ENCODE results near the gene LAD1. TPM values are rescaled to one million over a fixed set of nuclear protein-coding genes. Genes with fewer than 3 reads are reported as not detected.

Gene LAD1
- total and polyA plus RNA-seq, 2 of the 13 experiments (the other 11 are each of a cell fraction or from before 2014, with no cell fraction given): 10.8 to 65.6 TPM

DNA sequence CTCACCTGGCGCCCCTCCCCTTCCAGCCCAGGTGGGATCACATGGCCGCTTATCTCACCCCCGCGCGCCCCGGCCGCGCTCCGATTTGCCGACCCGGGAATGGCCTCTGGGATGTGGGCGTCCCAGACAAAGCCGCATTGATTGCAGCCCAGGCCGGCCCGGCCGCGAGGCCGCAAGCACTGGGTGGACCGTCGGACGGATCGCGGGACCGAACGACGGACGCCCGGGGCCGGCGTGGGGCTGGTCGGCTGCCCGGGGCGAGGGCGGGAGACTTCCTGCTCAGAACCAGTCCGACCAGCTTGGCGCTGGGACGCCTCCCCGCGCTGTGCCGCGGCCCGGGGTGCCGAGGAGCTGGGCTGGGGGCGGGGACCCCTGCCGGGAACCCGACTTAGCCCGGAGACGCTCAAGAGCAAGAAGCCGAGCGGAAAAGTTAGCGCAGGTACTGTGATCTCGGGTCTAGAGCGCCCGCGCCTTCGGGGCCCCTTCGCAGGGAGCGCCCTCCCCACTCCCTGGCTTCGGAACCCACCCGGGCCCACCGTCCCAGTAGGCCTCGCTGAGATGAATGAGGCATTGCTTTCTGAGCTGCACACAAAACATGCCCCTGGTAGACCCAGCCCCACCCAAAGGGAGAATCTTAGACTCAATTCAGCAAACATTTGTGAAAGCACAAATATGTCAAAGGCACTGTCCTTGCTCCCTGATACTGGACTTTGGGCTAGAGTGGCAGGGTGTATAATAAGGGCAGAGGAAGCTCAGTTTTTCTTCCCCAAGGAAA is 415 bp upstream of the LAD1 start (continued):
- TF ChIP-seq, protein P1, sequence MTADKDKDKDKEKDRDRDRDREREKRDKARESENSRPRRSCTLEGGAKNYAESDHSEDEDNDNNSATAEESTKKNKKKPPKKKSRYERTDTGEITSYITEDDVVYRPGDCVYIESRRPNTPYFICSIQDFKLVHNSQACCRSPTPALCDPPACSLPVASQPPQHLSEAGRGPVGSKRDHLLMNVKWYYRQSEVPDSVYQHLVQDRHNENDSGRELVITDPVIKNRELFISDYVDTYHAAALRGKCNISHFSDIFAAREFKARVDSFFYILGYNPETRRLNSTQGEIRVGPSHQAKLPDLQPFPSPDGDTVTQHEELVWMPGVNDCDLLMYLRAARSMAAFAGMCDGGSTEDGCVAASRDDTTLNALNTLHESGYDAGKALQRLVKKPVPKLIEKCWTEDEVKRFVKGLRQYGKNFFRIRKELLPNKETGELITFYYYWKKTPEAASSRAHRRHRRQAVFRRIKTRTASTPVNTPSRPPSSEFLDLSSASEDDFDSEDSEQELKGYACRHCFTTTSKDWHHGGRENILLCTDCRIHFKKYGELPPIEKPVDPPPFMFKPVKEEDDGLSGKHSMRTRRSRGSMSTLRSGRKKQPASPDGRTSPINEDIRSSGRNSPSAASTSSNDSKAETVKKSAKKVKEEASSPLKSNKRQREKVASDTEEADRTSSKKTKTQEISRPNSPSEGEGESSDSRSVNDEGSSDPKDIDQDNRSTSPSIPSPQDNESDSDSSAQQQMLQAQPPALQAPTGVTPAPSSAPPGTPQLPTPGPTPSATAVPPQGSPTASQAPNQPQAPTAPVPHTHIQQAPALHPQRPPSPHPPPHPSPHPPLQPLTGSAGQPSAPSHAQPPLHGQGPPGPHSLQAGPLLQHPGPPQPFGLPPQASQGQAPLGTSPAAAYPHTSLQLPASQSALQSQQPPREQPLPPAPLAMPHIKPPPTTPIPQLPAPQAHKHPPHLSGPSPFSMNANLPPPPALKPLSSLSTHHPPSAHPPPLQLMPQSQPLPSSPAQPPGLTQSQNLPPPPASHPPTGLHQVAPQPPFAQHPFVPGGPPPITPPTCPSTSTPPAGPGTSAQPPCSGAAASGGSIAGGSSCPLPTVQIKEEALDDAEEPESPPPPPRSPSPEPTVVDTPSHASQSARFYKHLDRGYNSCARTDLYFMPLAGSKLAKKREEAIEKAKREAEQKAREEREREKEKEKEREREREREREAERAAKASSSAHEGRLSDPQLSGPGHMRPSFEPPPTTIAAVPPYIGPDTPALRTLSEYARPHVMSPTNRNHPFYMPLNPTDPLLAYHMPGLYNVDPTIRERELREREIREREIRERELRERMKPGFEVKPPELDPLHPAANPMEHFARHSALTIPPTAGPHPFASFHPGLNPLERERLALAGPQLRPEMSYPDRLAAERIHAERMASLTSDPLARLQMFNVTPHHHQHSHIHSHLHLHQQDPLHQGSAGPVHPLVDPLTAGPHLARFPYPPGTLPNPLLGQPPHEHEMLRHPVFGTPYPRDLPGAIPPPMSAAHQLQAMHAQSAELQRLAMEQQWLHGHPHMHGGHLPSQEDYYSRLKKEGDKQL (CRISPR knock-in tag; IDR thresholded peaks at IDR 0.05; ENCODE audit: low read depth): no peak
- TF ChIP-seq, protein P2, sequence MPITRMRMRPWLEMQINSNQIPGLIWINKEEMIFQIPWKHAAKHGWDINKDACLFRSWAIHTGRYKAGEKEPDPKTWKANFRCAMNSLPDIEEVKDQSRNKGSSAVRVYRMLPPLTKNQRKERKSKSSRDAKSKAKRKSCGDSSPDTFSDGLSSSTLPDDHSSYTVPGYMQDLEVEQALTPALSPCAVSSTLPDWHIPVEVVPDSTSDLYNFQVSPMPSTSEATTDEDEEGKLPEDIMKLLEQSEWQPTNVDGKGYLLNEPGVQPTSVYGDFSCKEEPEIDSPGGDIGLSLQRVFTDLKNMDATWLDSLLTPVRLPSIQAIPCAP (CRISPR knock-in tag; IDR thresholded peaks at IDR 0.05; ENCODE audit: low read depth): no peak
- TF ChIP-seq ZFY (CRISPR knock-in tag; IDR thresholded peaks at IDR 0.05) (peak; percentile 89), ZC3H4 (CRISPR knock-in tag; IDR thresholded peaks at IDR 0.05; ENCODE audit: borderline replicate concordance) (no peak), ZNF547 (CRISPR knock-in tag; IDR thresholded peaks at IDR 0.05) (peak; percentile 85; the same call in 1 of the 2 replicates), ZBTB21 (CRISPR knock-in tag; IDR thresholded peaks at IDR 0.05) (no peak), KLF11 (CRISPR knock-in tag; IDR thresholded peaks at IDR 0.05) (0 out of 2 replicates have a peak, but pooled peaks have one; percentile 56), CCDC6 (CRISPR knock-in tag; IDR thresholded peaks at IDR 0.05) (peak; percentile 63; the same call in 1 of the 2 replicates), HOXA3 (CRISPR knock-in tag; IDR thresholded peaks at IDR 0.05) (0 out of 2 replicates have a peak, but pooled peaks have one; percentile 38), ZNF235 (CRISPR knock-in tag; IDR thresholded peaks at IDR 0.05; ENCODE audit: borderline replicate concordance) (no peak), ZNF530 (CRISPR knock-in tag; IDR thresholded peaks at IDR 0.05; ENCODE audit: low read depth) (no peak), ZNF234 (CRISPR knock-in tag; conservative IDR thresholded peaks at IDR 0.05) (peak; percentile 82; the same call in 1 of the 2 replicates), ETV6 (CRISPR knock-in tag; conservative IDR thresholded peaks at IDR 0.05) (0 out of 2 replicates have a peak, but pooled peaks have one; percentile 49), ZNF746 (CRISPR knock-in tag; IDR thresholded peaks at IDR 0.05) (peak; percentile 32; the same call in 1 of the 2 replicates)
- TF ChIP-seq, protein P3, sequence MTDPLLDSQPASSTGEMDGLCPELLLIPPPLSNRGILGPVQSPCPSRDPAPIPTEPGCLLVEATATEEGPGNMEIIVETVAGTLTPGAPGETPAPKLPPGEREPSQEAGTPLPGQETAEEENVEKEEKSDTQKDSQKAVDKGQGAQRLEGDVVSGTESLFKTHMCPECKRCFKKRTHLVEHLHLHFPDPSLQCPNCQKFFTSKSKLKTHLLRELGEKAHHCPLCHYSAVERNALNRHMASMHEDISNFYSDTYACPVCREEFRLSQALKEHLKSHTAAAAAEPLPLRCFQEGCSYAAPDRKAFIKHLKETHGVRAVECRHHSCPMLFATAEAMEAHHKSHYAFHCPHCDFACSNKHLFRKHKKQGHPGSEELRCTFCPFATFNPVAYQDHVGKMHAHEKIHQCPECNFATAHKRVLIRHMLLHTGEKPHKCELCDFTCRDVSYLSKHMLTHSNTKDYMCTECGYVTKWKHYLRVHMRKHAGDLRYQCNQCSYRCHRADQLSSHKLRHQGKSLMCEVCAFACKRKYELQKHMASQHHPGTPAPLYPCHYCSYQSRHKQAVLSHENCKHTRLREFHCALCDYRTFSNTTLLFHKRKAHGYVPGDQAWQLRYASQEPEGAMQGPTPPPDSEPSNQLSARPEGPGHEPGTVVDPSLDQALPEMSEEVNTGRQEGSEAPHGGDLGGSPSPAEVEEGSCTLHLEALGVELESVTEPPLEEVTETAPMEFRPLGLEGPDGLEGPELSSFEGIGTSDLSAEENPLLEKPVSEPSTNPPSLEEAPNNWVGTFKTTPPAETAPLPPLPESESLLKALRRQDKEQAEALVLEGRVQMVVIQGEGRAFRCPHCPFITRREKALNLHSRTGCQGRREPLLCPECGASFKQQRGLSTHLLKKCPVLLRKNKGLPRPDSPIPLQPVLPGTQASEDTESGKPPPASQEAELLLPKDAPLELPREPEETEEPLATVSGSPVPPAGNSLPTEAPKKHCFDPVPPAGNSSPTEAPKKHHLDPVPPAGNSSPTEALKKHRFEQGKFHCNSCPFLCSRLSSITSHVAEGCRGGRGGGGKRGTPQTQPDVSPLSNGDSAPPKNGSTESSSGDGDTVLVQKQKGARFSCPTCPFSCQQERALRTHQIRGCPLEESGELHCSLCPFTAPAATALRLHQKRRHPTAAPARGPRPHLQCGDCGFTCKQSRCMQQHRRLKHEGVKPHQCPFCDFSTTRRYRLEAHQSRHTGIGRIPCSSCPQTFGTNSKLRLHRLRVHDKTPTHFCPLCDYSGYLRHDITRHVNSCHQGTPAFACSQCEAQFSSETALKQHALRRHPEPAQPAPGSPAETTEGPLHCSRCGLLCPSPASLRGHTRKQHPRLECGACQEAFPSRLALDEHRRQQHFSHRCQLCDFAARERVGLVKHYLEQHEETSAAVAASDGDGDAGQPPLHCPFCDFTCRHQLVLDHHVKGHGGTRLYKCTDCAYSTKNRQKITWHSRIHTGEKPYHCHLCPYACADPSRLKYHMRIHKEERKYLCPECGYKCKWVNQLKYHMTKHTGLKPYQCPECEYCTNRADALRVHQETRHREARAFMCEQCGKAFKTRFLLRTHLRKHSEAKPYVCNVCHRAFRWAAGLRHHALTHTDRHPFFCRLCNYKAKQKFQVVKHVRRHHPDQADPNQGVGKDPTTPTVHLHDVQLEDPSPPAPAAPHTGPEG (CRISPR knock-in tag; IDR thresholded peaks at IDR 0.05): no peak; the same call in 1 of the 2 replicates
- TF ChIP-seq, protein P4, sequence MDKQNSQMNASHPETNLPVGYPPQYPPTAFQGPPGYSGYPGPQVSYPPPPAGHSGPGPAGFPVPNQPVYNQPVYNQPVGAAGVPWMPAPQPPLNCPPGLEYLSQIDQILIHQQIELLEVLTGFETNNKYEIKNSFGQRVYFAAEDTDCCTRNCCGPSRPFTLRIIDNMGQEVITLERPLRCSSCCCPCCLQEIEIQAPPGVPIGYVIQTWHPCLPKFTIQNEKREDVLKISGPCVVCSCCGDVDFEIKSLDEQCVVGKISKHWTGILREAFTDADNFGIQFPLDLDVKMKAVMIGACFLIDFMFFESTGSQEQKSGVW (CRISPR knock-in tag; IDR thresholded peaks at IDR 0.05; ENCODE audit: borderline replicate concordance): no peak

All from HepG2 (cell line).